ENCODE data around the gene NDRG3.

DNA sequence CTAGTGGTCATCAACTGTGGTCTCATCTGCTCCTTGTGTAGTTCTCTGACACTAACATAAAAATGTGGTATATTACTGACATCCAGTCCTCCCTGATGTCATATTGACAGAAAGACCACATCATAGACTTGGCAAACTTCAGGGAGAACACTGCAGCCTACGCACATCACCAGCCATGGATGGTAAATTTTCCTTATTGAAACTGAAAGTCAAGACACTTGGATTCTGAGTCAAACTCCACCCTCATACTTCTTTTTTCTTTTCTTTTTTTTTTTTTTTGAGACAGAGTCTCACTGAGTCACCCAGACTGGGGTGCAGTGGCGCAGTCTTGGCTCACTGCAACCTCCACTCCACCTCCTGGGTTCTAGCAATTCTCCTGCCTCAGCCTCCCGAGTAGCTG, 25.4 kb downstream of the NDRG3 start:
- no peak for TF ChIP-seq TAF1 (IDR thresholded peaks at IDR 0.05; ENCODE audit: borderline replicate concordance, low read depth, low read length)
- TF ChIP-seq, protein P1, sequence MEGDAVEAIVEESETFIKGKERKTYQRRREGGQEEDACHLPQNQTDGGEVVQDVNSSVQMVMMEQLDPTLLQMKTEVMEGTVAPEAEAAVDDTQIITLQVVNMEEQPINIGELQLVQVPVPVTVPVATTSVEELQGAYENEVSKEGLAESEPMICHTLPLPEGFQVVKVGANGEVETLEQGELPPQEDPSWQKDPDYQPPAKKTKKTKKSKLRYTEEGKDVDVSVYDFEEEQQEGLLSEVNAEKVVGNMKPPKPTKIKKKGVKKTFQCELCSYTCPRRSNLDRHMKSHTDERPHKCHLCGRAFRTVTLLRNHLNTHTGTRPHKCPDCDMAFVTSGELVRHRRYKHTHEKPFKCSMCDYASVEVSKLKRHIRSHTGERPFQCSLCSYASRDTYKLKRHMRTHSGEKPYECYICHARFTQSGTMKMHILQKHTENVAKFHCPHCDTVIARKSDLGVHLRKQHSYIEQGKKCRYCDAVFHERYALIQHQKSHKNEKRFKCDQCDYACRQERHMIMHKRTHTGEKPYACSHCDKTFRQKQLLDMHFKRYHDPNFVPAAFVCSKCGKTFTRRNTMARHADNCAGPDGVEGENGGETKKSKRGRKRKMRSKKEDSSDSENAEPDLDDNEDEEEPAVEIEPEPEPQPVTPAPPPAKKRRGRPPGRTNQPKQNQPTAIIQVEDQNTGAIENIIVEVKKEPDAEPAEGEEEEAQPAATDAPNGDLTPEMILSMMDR (IDR thresholded peaks at IDR 0.05), result no peak
- no peak for TF ChIP-seq RFX5 (IDR thresholded peaks at IDR 0.05; ENCODE audit: low read length)
- no peak for TF ChIP-seq EP300 (IDR thresholded peaks at IDR 0.05; ENCODE audit: borderline replicate concordance in 1 of 2, low read depth in 1 of 2, low read length in 1 of 2)
